Measurements from ENCODE around the gene SPAG9. TPM values are rescaled to one million over a fixed set of nuclear protein-coding genes. Genes with fewer than 3 reads are reported as not detected.

The SPAG9 gene
- total RNA-seq, 1 experiment from 2014 or later, result 77.6 TPM

GRCh38 chr17:50920041-50920410 lies 200.6 kb downstream of the SPAG9 start:
- BruUV-seq (replicated peaks), result no TSS peak
- H3K79me2 ChIP-seq (ENCODE audit: insufficient read depth, low read length), result no peaks in the 10 kb centered on the region
- no peaks in the 10 kb centered on the region for H3K9me2 ChIP-seq (ENCODE audit: insufficient read depth)
- CTCF ChIA-PET, result no interaction called here
- H3K4me1 ChIP-seq (ENCODE audit: control insufficient read depth in 1 of 2, insufficient read depth in 2 of 2, low read length in 2 of 2), result peaks cover 1 to 7% of the 10 kb centered on the region in 2 experiments; a peak in 2 of 4 replicates
- no peak overlapping the region for H3K9ac ChIP-seq (ENCODE audit: low read length)
- no peaks in the 10 kb centered on the region for H3K27me3 ChIP-seq (ENCODE audit: insufficient read depth, low read length)
- no peaks in the 10 kb centered on the region for H3K9me3 ChIP-seq (ENCODE audit: control insufficient read depth in 1 of 2, insufficient read depth in 1 of 2, low read depth in 1 of 2, low read length in 2 of 2)
- RAD21 ChIA-PET (ENCODE audit: low non-redundant PET in 1 of 2, low total read pairs in 2 of 2, uncharacterized antibody in 2 of 2, unreplicated experiment in 2 of 2), result no interaction called here
- TF ChIP-seq SRF (IDR thresholded peaks at IDR 0.05; ENCODE audit: low read depth) (no peak), FOSL1 (IDR thresholded peaks at IDR 0.05; ENCODE audit: low read depth) (no peak), CBX3 (IDR thresholded peaks at IDR 0.05; ENCODE audit: low read depth) (no peak), ELF1 (IDR thresholded peaks at IDR 0.05; ENCODE audit: borderline replicate concordance, low read depth) (no peak)
- no peak overlapping the region for H3K27ac ChIP-seq (ENCODE audit: low read depth, low read length)
- H4K20me1 ChIP-seq (ENCODE audit: insufficient read depth), result no peaks in the 10 kb centered on the region
- H3K4me3 ChIP-seq (replicated peaks in 1 of 2; ENCODE audit: low read depth in 1 of 2, low read length in 2 of 2), result no peak overlapping the region
- no peak overlapping the region for H2AFZ ChIP-seq (ENCODE audit: low read depth, low read length, poor library complexity, severe bottlenecking)
- ATAC-seq (no peak), DNase-seq (ENCODE audit: low read depth, low spot score) (no peak)
- no peak overlapping the region for H3K4me2 ChIP-seq (ENCODE audit: low read length)
- H3K36me3 ChIP-seq (ENCODE audit: control insufficient read depth in 1 of 2, insufficient read depth in 2 of 2, low read length in 2 of 2), result no peaks in the 10 kb centered on the region
- POLR2A ChIA-PET, result interaction anchor here (1.2 kb wide), 1 partner anchor 53 kb away, joined by 4 read pairs; no protein-coding TSS in a partner anchor
- intact Hi-C loops (cut with micrococcal nuclease), result no loop called here

GRCh38 chr17:50919321-50920040 lies 201.2 kb downstream of the SPAG9 start:
- intact Hi-C loops (cut with micrococcal nuclease), result no loop called here
- H4K20me1 ChIP-seq (ENCODE audit: insufficient read depth), result no peaks in the 10 kb centered on the region
- BruUV-seq (replicated peaks), result no TSS peak
- H3K27ac ChIP-seq (ENCODE audit: low read depth, low read length), result no peak overlapping the region; the same call in 1 of the 2 replicates
- H3K36me3 ChIP-seq (ENCODE audit: control insufficient read depth in 1 of 2, insufficient read depth in 2 of 2, low read length in 2 of 2), result no peaks in the 10 kb centered on the region
- CTCF ChIA-PET, result no interaction called here
- H3K9me3 ChIP-seq (ENCODE audit: control insufficient read depth in 1 of 2, insufficient read depth in 1 of 2, low read depth in 1 of 2, low read length in 2 of 2), result no peaks in the 10 kb centered on the region
- POLR2A ChIA-PET, result interaction anchor here (1.2 kb wide), 2 partner anchors 52 to 53 kb away, joined by 4 read pairs; partner anchors contain the start of gene TOB1
- TF ChIP-seq POLR2A (IDR thresholded peaks at IDR 0.05; ENCODE audit: borderline replicate concordance, extremely low read depth, insufficient read depth, insufficient read length), result no peak
- no peak for TF ChIP-seq EGR1 (IDR thresholded peaks at IDR 0.05; ENCODE audit: low read depth)
- no peak for TF ChIP-seq ELF1 (IDR thresholded peaks at IDR 0.05; ENCODE audit: borderline replicate concordance, low read depth)
- TF ChIP-seq RAD21 (IDR thresholded peaks at IDR 0.05; ENCODE audit: low read depth), result no peak
- no peak for TF ChIP-seq ZFX (IDR thresholded peaks at IDR 0.05)
- no peak for TF ChIP-seq ZNF274 (IDR thresholded peaks at IDR 0.05; ENCODE audit: low read depth, low read length)
- TF ChIP-seq REST (IDR thresholded peaks at IDR 0.05; ENCODE audit: low read depth), result no peak
- TF ChIP-seq EZH2 (IDR thresholded peaks at IDR 0.05), result no peak
- TF ChIP-seq ZBTB33 (IDR thresholded peaks at IDR 0.05; ENCODE audit: extremely low read depth, insufficient replicate concordance, low read length), result no peak
- TF ChIP-seq FOSL1 (IDR thresholded peaks at IDR 0.05; ENCODE audit: low read depth), result no peak
- no peak for TF ChIP-seq TCF7L2 (IDR thresholded peaks at IDR 0.05; ENCODE audit: borderline replicate concordance, extremely low read depth, insufficient read depth, insufficient read length)
- no peak for TF ChIP-seq EZH2phosphoT487 (IDR thresholded peaks at IDR 0.05; ENCODE audit: borderline replicate concordance)
- no peak for TF ChIP-seq CEBPB (IDR thresholded peaks at IDR 0.05; ENCODE audit: low read depth)
- no peak for TF ChIP-seq JUND (IDR thresholded peaks at IDR 0.05)
- RAD21 ChIA-PET (ENCODE audit: low non-redundant PET in 1 of 2, low total read pairs in 2 of 2, uncharacterized antibody in 2 of 2, unreplicated experiment in 2 of 2), result no interaction called here
- no peak overlapping the region for H3K4me3 ChIP-seq (replicated peaks in 1 of 2; ENCODE audit: low read depth in 1 of 2, low read length in 2 of 2)
- no peak overlapping the region for H3K9ac ChIP-seq (ENCODE audit: low read length)
- no peak overlapping the region for H3K4me2 ChIP-seq (ENCODE audit: low read length)
- ATAC-seq (peak; percentile 39), DNase-seq (ENCODE audit: low read depth, low spot score) (no peak)
- no peaks in the 10 kb centered on the region for H3K9me2 ChIP-seq (ENCODE audit: insufficient read depth)
- H3K79me2 ChIP-seq (ENCODE audit: insufficient read depth, low read length), result no peaks in the 10 kb centered on the region
- H3K4me1 ChIP-seq (ENCODE audit: control insufficient read depth in 1 of 2, insufficient read depth in 2 of 2, low read length in 2 of 2), result peaks cover 3 to 11% of the 10 kb centered on the region in 2 experiments; a peak in 2 of 4 replicates
- H3K27me3 ChIP-seq (ENCODE audit: insufficient read depth, low read length), result no peaks in the 10 kb centered on the region
- no peak overlapping the region for H2AFZ ChIP-seq (ENCODE audit: low read depth, low read length, poor library complexity, severe bottlenecking)
